ENCODE data around the gene UPP1.
"Not testable (repeated sequence)": the region's sequence is repeated elsewhere in the genome, so short reads cannot be mapped to it uniquely, and the experiment has no call there.

UPP1 gene

GRCh38 chr7:48074204-48074654 lies 14.8 kb upstream of the UPP1 start:
- H3K36me3 Mint-ChIP-seq = no peaks in the 10 kb centered on the region
- no peaks in the 10 kb centered on the region for H3K4me1 Mint-ChIP-seq
- no peak overlapping the region for H3K27ac Mint-ChIP-seq
- no peak overlapping the region for H3K4me3 Mint-ChIP-seq
- H3K27me3 Mint-ChIP-seq = peaks cover 12% of the 10 kb centered on the region
- peaks cover 7% of the 10 kb centered on the region for H3K9me3 Mint-ChIP-seq
- no peak for ATAC-seq

DNA sequence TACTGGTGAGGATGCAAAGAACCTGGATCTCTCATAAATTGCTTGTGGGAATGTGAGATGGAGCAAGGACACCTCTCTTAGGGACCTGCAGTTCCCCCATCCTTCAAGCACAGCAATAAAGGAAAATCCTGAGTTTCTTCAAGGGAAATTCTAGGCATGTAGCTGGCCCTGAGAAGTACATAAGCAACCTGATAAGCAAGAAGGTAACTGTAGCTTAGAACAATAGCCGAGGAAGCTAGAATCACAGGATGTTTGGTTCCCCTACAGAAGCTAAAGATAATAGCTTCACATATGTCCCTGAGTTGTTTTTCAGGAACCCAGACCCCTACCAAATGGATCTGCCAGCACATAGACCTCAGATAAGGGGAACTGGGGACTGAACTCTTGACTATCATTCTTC lies 11.6 kb upstream of the UPP1 start:
- Mint-ChIP-seq H3K9me3 (no peaks in the 10 kb centered on the region), H3K4me1 (no peaks in the 10 kb centered on the region), H3K27me3 (peaks cover 12% of the 10 kb centered on the region), H3K36me3 (no peaks in the 10 kb centered on the region), H3K4me3 (no peak overlapping the region), H3K27ac (no peak overlapping the region)
- ATAC-seq = no peak

GRCh38 chr7:48078470-48078869 lies 10.6 kb upstream of the UPP1 start:
- Mint-ChIP-seq H3K36me3 (no peaks in the 10 kb centered on the region), H3K9me3 (no peaks in the 10 kb centered on the region), H3K27me3 (peaks cover 12% of the 10 kb centered on the region), H3K4me3 (no peak overlapping the region), H3K27ac (no peak overlapping the region), H3K4me1 (peaks cover 2% of the 10 kb centered on the region)
- no peak for ATAC-seq

GRCh38 chr7:48082378-48082777 lies 6.7 kb upstream of the UPP1 start:
- ATAC-seq, H3K9me3 Mint-ChIP-seq, H3K36me3 Mint-ChIP-seq, H3K27me3 Mint-ChIP-seq, H3K27ac Mint-ChIP-seq, H3K4me3 Mint-ChIP-seq: not testable (repeated sequence)
- H3K4me1 Mint-ChIP-seq = peaks cover 35% of the 10 kb centered on the region

GRCh38 chr7:48083114-48083830 lies 5.8 kb upstream of the UPP1 start:
- no peak for ATAC-seq
- H3K27ac Mint-ChIP-seq = no peak overlapping the region
- H3K4me1 Mint-ChIP-seq = peaks cover 44% of the 10 kb centered on the region
- H3K27me3 Mint-ChIP-seq = no peaks in the 10 kb centered on the region
- H3K36me3 Mint-ChIP-seq = no peaks in the 10 kb centered on the region
- no peaks in the 10 kb centered on the region for H3K9me3 Mint-ChIP-seq
- H3K4me3 Mint-ChIP-seq = no peak overlapping the region

- peaks cover 48% of the 10 kb centered on the region for H3K4me1 Mint-ChIP-seq
- no peaks in the 10 kb centered on the region for H3K27me3 Mint-ChIP-seq
- peak; percentile 82 for ATAC-seq
- H3K36me3 Mint-ChIP-seq = no peaks in the 10 kb centered on the region
- no peaks in the 10 kb centered on the region for H3K9me3 Mint-ChIP-seq
- H3K27ac Mint-ChIP-seq = peak overlapping the region; percentile 90
- H3K4me3 Mint-ChIP-seq = peak overlapping the region; percentile 43
Measured at GRCh38 chr7:48084727-48085432, 4.2 kb upstream of the UPP1 start.

DNA sequence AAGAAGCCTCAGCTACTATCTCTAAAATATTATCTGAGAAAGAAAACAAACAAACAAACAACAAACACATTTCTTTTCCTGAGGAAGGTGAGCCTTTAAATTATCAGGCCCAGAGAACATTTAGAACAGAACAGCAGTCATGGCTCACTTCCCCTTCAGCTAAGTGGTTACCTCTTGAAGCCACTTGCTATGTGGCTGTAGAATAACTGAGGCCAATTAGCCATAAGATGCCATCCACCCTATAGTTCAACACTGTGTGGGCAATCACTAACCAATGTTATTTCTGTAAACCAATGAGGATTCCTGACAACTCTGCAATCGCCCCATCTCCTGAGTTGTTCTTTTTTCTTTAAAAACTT lies 3.7 kb upstream of the UPP1 start:
- no peaks in the 10 kb centered on the region for H3K27me3 Mint-ChIP-seq
- H3K27ac Mint-ChIP-seq = peak overlapping the region; percentile 90
- peak overlapping the region; percentile 43 for H3K4me3 Mint-ChIP-seq
- no peaks in the 10 kb centered on the region for H3K9me3 Mint-ChIP-seq
- no peak for ATAC-seq
- H3K36me3 Mint-ChIP-seq = peaks cover 2% of the 10 kb centered on the region
- peaks cover 51% of the 10 kb centered on the region for H3K4me1 Mint-ChIP-seq

DNA sequence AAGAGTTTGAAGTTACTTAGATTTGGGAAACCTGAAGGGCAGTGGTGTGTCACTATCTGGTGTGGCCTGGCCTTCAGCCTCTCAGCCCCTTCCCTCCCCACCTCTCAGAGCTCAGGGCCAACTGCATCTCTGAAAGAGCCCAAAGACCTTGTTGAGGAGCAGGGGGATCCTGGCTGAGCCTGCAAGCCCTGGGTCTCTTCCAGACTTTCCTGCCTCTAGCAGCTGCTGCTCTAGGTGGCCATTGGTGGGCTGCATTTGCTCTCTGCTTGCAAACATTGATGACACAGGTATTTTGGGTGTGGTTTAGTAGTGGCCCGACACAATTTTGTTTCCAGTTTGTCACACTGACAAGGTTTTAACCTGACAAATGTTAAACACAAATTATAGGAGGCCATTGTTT lies 3.1 kb upstream of the UPP1 start:
- Mint-ChIP-seq H3K9me3 (no peaks in the 10 kb centered on the region), H3K27me3 (no peaks in the 10 kb centered on the region), H3K36me3 (peaks cover 6% of the 10 kb centered on the region), H3K4me3 (no peak overlapping the region), H3K27ac (peak overlapping the region; percentile 90), H3K4me1 (peaks cover 57% of the 10 kb centered on the region)
- no peak for ATAC-seq

- H3K9me3 Mint-ChIP-seq = no peaks in the 10 kb centered on the region
- peaks cover 18% of the 10 kb centered on the region for H3K36me3 Mint-ChIP-seq
- peak overlapping the region; percentile 11 for H3K4me3 Mint-ChIP-seq
- no peaks in the 10 kb centered on the region for H3K27me3 Mint-ChIP-seq
- peak overlapping the region; percentile 91 for H3K27ac Mint-ChIP-seq
- ATAC-seq = no peak
- H3K4me1 Mint-ChIP-seq = peaks cover 57% of the 10 kb centered on the region
Measured at GRCh38 chr7:48087349-48087748, 1.7 kb upstream of the UPP1 start.

- ATAC-seq = peak; percentile 88
- peak overlapping the region; percentile 91 for H3K27ac Mint-ChIP-seq
- no peaks in the 10 kb centered on the region for H3K27me3 Mint-ChIP-seq
- H3K36me3 Mint-ChIP-seq = peaks cover 24% of the 10 kb centered on the region
- H3K9me3 Mint-ChIP-seq = no peaks in the 10 kb centered on the region
- H3K4me1 Mint-ChIP-seq = peaks cover 54% of the 10 kb centered on the region
- H3K4me3 Mint-ChIP-seq = peak overlapping the region; percentile 79
Measured at GRCh38 chr7:48088559-48089045, 463 bp upstream of the UPP1 start.

- H3K36me3 Mint-ChIP-seq = peaks cover 31% of the 10 kb centered on the region
- ATAC-seq = no peak
- H3K9me3 Mint-ChIP-seq = no peaks in the 10 kb centered on the region
- peaks cover 43% of the 10 kb centered on the region for H3K4me1 Mint-ChIP-seq
- H3K27me3 Mint-ChIP-seq = no peaks in the 10 kb centered on the region
- no peak overlapping the region for H3K27ac Mint-ChIP-seq
- H3K4me3 Mint-ChIP-seq = peak overlapping the region; percentile 79
Measured at GRCh38 chr7:48090095-48090805, 1.2 kb downstream of the UPP1 start.

DNA sequence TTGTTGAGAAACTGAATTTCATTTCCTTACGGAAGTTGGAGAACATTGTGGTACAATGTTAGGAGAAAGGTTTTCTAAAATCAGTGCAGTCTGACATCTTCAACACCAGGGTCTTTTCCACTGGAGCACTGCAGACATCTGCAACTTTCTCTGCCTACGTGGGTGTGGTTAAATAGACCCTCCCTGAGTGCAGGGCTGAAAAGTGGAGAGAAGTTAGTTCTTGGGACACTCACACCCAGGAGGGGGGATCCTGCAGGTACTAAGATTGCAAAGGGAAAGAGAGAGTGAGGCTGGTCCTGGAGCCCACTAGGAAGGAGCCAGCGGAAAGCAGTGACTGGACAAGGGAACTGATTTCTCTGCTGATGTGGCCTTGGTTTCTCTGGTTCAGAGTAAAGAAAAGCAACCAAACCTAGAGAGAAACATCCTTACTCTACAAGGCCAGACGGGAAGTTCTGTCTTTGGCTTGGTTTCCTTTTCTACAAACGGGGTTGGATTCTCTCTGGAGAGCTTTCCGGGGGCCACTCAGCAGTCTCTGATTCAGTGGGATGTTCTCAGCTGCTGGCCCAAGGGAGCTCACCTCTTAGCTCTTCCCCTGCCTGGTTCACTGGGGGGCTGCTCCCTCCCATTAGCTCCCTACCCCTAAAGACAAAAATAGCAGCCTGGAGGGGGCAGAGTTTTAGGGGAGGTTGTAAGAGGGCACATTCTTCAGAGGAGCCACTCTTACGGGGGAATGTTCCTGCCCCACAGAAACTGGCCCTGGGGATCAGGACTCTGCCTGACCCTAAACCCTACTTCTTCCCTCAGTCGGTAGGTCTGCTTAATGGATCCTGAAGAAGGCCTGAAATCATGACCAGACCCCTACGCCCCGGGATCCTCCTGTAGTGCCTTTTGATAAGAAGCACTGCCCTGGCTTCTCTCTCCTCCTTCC lies 2.7 kb downstream of the UPP1 start:
- ATAC-seq = no peak
- Mint-ChIP-seq H3K36me3 (peaks cover 43% of the 10 kb centered on the region), H3K9me3 (no peaks in the 10 kb centered on the region), H3K27ac (no peak overlapping the region), H3K4me1 (peaks cover 28% of the 10 kb centered on the region), H3K4me3 (no peak overlapping the region), H3K27me3 (no peaks in the 10 kb centered on the region)

DNA sequence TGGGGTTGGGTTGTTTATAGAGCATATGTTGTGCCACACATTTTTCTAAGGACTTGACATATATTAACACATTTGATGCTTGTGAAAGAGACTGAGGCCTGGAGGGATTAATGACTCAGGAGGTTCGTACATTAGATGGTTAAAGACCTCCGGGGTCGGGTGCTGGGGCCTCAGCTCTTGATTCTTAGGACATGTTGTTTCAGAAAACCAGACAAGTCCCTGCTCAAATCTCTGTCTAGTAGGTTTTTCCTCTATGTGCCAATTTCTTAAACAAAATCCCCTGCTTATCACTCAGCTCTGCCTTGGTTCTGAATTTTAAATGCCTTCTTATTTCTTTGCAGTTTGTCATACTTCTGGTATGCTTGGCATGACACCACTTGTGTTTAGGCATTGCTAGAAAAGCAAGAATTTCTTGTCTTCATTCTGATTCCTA lies 5.8 kb downstream of the UPP1 start:
- H3K4me3 Mint-ChIP-seq = no peak overlapping the region
- no peak overlapping the region for H3K27ac Mint-ChIP-seq
- no peak for ATAC-seq
- no peaks in the 10 kb centered on the region for H3K9me3 Mint-ChIP-seq
- H3K36me3 Mint-ChIP-seq = peaks cover 64% of the 10 kb centered on the region
- peaks cover 9% of the 10 kb centered on the region for H3K4me1 Mint-ChIP-seq
- H3K27me3 Mint-ChIP-seq = no peaks in the 10 kb centered on the region

DNA sequence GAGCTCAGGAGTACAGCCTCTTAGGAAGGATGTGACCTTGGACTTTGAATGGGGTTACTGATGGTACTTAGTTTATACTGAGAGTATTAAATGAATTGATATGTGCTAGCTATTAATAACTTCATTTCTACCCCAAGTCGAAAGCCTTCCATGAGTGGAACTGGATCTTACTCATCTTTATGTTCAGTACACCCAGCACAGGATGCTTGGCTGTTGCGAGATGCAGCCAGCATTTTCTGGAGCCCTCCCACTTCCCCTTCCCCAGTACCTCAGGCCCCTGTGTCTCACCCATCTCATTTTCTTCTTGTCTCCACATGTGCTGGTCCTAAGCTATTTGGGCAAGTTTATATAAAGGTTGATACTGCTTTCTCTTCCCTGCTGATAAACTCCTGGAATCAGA lies 7.2 kb downstream of the UPP1 start:
- H3K27me3 Mint-ChIP-seq = no peaks in the 10 kb centered on the region
- no peak overlapping the region for H3K4me3 Mint-ChIP-seq
- H3K27ac Mint-ChIP-seq = no peak overlapping the region
- no peaks in the 10 kb centered on the region for H3K4me1 Mint-ChIP-seq
- no peak for ATAC-seq
- H3K36me3 Mint-ChIP-seq = peaks cover 56% of the 10 kb centered on the region
- H3K9me3 Mint-ChIP-seq = no peaks in the 10 kb centered on the region
